ENCODE data around the gene TBX2.
"Not testable (repeated sequence)": the region's sequence is repeated elsewhere in the genome, so short reads cannot be mapped to it uniquely, and the experiment has no call there.

The TBX2 gene

GRCh38 chr17:61440697-61441096 lies 41.1 kb downstream of the TBX2 start:
- no peak for DNase-seq

GRCh38 chr17:61441507-61441906 lies 41.9 kb downstream of the TBX2 start:
- not testable (repeated sequence) for DNase-seq

GRCh38 chr17:61442136-61442775 lies 42.6 kb downstream of the TBX2 start:
- no peak for DNase-seq

GRCh38 chr17:61442878-61443474 lies 43.3 kb downstream of the TBX2 start:
- peak; percentile 19 for DNase-seq

GRCh38 chr17:61443475-61443882 lies 43.8 kb downstream of the TBX2 start:
- peak; percentile 51 for DNase-seq

- no peak for DNase-seq
These were observed 44.4 kb downstream of the TBX2 start for GRCh38 chr17:61444075-61444474.

GRCh38 chr17:61444831-61445230 lies 45.2 kb downstream of the TBX2 start:
- no peak for DNase-seq

GRCh38 chr17:61447358-61447757 lies 47.7 kb downstream of the TBX2 start:
- no peak for DNase-seq

- no peak for DNase-seq
These were observed 48.4 kb downstream of the TBX2 start for GRCh38 chr17:61448042-61448441.

GRCh38 chr17:61449140-61449539 lies 49.5 kb downstream of the TBX2 start:
- DNase-seq = not testable (repeated sequence)

- no peak for DNase-seq
These were observed 50.3 kb downstream of the TBX2 start for GRCh38 chr17:61449707-61450640.

GRCh38 chr17:61450641-61451537 lies 51.2 kb downstream of the TBX2 start:
- DNase-seq = peak; percentile 41

GRCh38 chr17:61451538-61452300 lies 52.1 kb downstream of the TBX2 start:
- peak; percentile 73 for DNase-seq

- peak; percentile 74 for DNase-seq
These were observed 53.0 kb downstream of the TBX2 start, which contains the start of gene TBX4 for GRCh38 chr17:61452301-61453290. Gene TBX4 (plus strand): TSS chr17:61452422. CDS start chr17:61456491, 4,069 bp downstream.

GRCh38 chr17:61453566-61454380 lies 54.1 kb downstream of the TBX2 start:
- DNase-seq = peak; percentile 77

GRCh38 chr17:61454381-61455323 lies 55.0 kb downstream of the TBX2 start:
- peak; percentile 76 for DNase-seq

GRCh38 chr17:61455324-61456060 lies 55.8 kb downstream of the TBX2 start:
- no peak for DNase-seq

Data from eye (tissue), 1 donor.